Measurements from ENCODE around the gene RNF126. TPM values are rescaled to one million over a fixed set of nuclear protein-coding genes. Genes with fewer than 3 reads are reported as not detected.

RNF126 gene
- total and polyA plus RNA-seq, 12 donors, result 20.3 to 46.1 (median 25.0) TPM

DNA sequence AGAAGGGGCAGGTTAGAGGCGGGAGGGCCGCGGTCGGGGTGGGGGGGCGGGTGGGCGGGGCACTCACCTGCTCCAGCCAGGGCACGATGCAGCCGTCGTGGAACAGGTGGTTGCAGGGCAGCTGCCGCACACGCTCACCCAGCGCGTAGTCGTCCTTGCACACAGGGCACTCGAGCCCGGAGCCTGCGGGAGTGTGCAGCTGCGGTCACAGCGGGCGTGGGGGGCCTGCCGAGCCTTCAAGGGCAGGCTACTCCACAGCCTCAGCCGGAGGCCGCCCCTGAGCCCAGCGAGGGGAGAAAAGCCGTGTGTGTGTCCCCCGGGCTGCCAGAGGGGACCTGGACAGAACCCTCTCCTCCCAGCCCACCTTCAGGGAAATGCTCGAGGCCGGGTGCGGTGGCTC, 14.7 kb downstream of the RNF126 start:
- Histone ChIP-seq H3K36me3 (peaks cover 5 to 85% (median 43%) of the 10 kb centered on the region in 9 donors), H3K27ac (no peak overlapping the region), H3K9me3 (no peaks in the 10 kb centered on the region), H3K27me3 (no peaks in the 10 kb centered on the region), H3K4me1 (no peaks in the 10 kb centered on the region), H3K4me3 (no peak overlapping the region)
- TF ChIP-seq, protein P1, sequence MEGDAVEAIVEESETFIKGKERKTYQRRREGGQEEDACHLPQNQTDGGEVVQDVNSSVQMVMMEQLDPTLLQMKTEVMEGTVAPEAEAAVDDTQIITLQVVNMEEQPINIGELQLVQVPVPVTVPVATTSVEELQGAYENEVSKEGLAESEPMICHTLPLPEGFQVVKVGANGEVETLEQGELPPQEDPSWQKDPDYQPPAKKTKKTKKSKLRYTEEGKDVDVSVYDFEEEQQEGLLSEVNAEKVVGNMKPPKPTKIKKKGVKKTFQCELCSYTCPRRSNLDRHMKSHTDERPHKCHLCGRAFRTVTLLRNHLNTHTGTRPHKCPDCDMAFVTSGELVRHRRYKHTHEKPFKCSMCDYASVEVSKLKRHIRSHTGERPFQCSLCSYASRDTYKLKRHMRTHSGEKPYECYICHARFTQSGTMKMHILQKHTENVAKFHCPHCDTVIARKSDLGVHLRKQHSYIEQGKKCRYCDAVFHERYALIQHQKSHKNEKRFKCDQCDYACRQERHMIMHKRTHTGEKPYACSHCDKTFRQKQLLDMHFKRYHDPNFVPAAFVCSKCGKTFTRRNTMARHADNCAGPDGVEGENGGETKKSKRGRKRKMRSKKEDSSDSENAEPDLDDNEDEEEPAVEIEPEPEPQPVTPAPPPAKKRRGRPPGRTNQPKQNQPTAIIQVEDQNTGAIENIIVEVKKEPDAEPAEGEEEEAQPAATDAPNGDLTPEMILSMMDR (IDR thresholded peaks at IDR 0.05), result no peak
- intact Hi-C loops (cut with DNase I), result no loop called here
- WGBS, 2 donors, result 90 to 91% methylated on average over 24 to 29 of the region's 29 CpGs
- DNase-seq, result no peak
- no peak for ATAC-seq

DNA sequence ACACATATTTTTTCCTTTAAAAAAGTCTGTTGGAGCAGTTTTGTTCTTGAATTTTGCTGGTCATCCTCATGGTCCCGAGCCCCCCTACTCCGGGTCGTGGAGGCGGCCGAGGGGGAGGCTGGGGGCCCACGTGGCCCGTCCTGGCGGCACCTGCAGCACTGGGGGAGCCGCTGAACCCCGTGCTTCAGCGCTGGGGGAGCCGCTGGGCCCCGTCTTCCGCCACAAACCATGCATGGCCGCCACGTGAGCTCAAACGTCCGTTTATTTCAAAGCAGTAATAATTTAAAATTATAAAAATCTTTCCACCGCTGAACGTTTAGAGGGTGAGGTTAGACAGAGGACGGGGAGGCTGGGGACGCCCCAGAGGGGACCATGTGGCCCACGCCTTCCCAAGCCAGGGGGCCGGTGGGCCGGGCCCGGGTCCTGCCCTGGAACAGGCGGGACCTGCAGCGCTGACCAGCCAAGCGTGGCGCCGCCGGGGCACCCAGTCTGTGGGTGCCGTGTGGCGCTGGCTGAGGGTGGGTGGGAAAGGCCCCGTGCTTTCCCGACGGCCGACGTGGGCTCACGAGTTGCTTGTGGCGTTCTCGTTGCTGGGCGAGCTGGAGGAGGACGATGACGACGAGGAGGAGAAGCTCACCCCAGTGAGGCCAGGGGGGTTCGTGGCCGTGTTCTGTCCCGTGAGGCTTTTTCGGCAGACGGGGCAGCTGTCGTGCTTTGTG, 15.3 kb downstream of the RNF126 start:
- H3K27me3 ChIP-seq, result no peaks in the 10 kb centered on the region
- H3K36me3 ChIP-seq, result peaks cover 5 to 79% (median 42%) of the 10 kb centered on the region in 9 donors
- DNase-seq (no peak), ATAC-seq (no peak)
- intact Hi-C loops (cut with DNase I), result no loop called here
- H3K4me1 ChIP-seq, result no peaks in the 10 kb centered on the region
- 92 to 93% methylated on average over 52 of the region's 52 CpGs for WGBS, 2 donors
- no peak overlapping the region for H3K4me3 ChIP-seq
- no peaks in the 10 kb centered on the region for H3K9me3 ChIP-seq
- no peak overlapping the region for H3K27ac ChIP-seq
- TF ChIP-seq, protein P1 (IDR thresholded peaks at IDR 0.05), result no peak

DNA sequence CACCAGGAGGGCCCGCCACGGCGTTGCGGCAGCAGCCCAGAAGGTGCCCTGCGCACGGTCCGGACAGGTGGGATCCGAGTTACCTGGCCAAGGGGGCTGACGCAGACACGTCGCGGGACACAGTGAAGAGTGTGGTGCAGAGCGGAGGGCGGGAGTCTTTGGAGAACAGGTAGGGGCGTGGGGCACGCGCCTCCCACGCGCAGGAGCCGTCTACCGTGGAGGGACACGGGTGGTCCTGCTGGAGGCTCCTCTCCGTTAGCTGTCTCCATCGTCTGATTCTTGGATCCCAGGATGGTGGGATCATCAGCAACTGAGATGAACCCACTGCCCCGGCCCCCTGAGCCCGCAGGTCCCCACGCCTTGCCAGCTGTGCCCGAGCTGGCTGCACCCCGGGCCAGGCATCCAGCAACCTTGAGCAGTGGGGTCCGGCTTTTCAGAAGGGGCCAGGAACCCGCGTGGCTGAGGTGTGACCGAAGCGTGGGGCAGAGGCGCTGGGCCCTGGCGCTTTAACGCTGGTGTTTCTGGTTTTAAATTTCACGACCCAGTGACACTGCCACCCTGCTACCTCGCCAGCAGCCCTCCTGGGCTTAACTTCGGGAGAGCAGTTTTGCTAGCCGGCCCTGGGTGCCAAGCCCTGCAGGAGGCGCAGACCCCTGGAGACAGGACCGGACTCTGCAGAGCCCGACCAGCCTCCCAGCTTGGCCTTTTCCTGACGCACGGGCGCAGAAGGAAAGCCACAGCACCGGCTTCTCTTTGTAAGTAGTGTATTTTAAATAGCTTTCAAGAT, 16.0 kb downstream of the RNF126 start:
- intact Hi-C loops (cut with DNase I), result no loop called here
- Histone ChIP-seq H3K27ac (no peak overlapping the region), H3K27me3 (no peaks in the 10 kb centered on the region), H3K36me3 (peaks cover 5 to 71% (median 42%) of the 10 kb centered on the region in 9 donors), H3K9me3 (no peaks in the 10 kb centered on the region), H3K4me3 (no peak overlapping the region), H3K4me1 (no peaks in the 10 kb centered on the region)
- TF ChIP-seq, protein P1 (IDR thresholded peaks at IDR 0.05), result no peak
- 94 to 95% methylated on average over 48 of the region's 48 CpGs for WGBS, 2 donors
- DNase-seq (no peak), ATAC-seq (no peak)

DNA sequence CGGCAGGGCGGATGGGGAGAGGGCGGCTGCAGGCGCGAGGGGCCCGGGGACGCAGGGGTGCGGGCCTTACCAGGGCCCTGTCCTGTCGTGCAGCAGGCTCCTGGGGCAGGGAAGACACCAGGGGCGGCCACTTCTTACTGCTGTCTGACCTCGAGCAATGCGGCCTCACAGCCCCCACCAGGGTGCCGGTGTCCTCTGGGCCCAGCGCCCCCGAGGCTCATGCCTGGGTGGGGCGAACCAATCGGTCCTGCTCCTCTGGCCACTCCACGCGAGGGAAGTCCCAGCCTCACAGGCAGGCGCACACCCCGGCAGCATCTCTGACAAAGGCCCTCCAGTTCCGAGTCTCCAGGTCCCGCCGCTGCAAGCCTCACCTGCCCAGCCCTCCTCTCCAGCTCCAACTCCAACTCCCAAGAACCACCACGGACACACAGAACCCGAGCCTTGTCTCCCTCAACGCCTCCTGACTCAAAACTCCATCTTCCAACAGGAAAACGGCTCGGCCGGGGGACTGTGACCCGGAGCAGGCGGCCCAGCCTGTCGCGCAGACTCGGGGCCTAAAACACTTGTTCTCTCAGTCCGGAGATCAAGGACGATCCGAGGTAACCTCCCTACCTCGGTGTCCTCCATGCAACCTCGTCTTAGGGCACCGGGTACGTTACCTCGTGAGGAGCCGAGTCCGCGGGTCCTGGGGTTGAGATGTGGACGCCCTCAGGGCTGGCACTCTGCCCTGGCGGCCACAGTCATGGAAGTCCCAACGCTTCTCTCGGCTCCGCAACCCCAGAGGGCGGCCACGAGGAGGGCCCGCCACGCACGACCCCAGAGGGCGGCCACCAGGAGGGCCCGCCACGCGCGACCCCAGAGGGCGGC, 16.9 kb downstream of the RNF126 start:
- H3K27me3 ChIP-seq, result no peaks in the 10 kb centered on the region
- intact Hi-C loops (cut with DNase I), result no loop called here
- H3K27ac ChIP-seq, result no peak overlapping the region
- no peaks in the 10 kb centered on the region for H3K9me3 ChIP-seq
- 94% methylated on average over 62 of the region's 62 CpGs for WGBS, 2 donors
- ATAC-seq (no peak), DNase-seq (peak in 1 of 2 donors; percentile 17)
- TF ChIP-seq, protein P1 (IDR thresholded peaks at IDR 0.05), result no peak
- H3K4me3 ChIP-seq, result no peak overlapping the region
- H3K36me3 ChIP-seq, result peaks cover 3 to 63% (median 36%) of the 10 kb centered on the region in 9 donors
- no peaks in the 10 kb centered on the region for H3K4me1 ChIP-seq

Measured in heart right ventricle (tissue), 16 donors.